ENCODE data around the gene S100B. TPM values are rescaled to one million over a fixed set of nuclear protein-coding genes. Genes with fewer than 3 reads are reported as not detected.

S100B gene
- total RNA-seq, 1 donor from 2014 or later = not detected

DNA sequence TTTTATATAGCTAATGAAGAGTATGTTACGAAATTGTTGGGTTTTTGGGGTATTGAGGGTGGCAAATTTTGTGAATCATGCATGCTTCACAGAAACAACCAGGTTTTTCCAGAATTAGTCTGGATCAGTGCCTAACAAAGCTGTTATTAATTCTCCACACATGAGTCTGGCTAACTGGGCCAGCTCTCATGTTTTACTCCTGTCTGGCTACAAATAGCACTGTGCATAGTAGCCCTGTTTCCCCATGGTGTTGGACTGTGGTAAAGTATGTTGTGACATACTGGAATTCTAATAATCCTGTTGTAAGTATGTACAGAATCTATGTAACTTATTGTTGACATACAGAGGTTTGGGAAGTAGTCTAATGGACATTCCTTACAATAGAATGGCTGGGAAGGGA lies 35.8 kb downstream of the S100B start:
- peaks cover 2% of the 10 kb centered on the region for H3K36me3 ChIP-seq (ENCODE audit: control insufficient read depth, insufficient read depth, low read length)
- DNase-seq (ENCODE audit: low read depth) = no peak
- H3K27me3 ChIP-seq (ENCODE audit: control insufficient read depth, insufficient read depth, low read length) = no peaks in the 10 kb centered on the region
- TF ChIP-seq CTCF (IDR thresholded peaks at IDR 0.05; ENCODE audit: insufficient read depth, low read length, poor library complexity, severe bottlenecking) = no peak
- H3K4me3 ChIP-seq (ENCODE audit: low read depth, low read length) = no peak overlapping the region

- DNase-seq (ENCODE audit: low read depth) = no peak
- no peak for TF ChIP-seq CTCF (IDR thresholded peaks at IDR 0.05; ENCODE audit: insufficient read depth, low read length, poor library complexity, severe bottlenecking)
- peaks cover 2% of the 10 kb centered on the region for H3K36me3 ChIP-seq (ENCODE audit: control insufficient read depth, insufficient read depth, low read length)
- H3K4me3 ChIP-seq (ENCODE audit: low read depth, low read length) = no peak overlapping the region
- no peaks in the 10 kb centered on the region for H3K27me3 ChIP-seq (ENCODE audit: control insufficient read depth, insufficient read depth, low read length)
Observed at GRCh38 chr21:46568562-46568961, 36.3 kb downstream of the S100B start.

- H3K4me3 ChIP-seq (ENCODE audit: low read depth, low read length) = no peak overlapping the region
- no peak for DNase-seq (ENCODE audit: low read depth)
- H3K36me3 ChIP-seq (ENCODE audit: control insufficient read depth, insufficient read depth, low read length) = peaks cover 3% of the 10 kb centered on the region
- no peaks in the 10 kb centered on the region for H3K27me3 ChIP-seq (ENCODE audit: control insufficient read depth, insufficient read depth, low read length)
- no peak for TF ChIP-seq CTCF (IDR thresholded peaks at IDR 0.05; ENCODE audit: insufficient read depth, low read length, poor library complexity, severe bottlenecking)
Observed at GRCh38 chr21:46567348-46567747, 37.5 kb downstream of the S100B start.

GRCh38 chr21:46564391-46564790 lies 40.5 kb downstream of the S100B start:
- Histone ChIP-seq H3K36me3 (ENCODE audit: control insufficient read depth, insufficient read depth, low read length) (peaks cover 4% of the 10 kb centered on the region), H3K27me3 (ENCODE audit: control insufficient read depth, insufficient read depth, low read length) (no peaks in the 10 kb centered on the region), H3K4me3 (ENCODE audit: low read depth, low read length) (no peak overlapping the region)
- no peak for DNase-seq (ENCODE audit: low read depth)
- TF ChIP-seq CTCF (IDR thresholded peaks at IDR 0.05; ENCODE audit: insufficient read depth, low read length, poor library complexity, severe bottlenecking) = no peak

GRCh38 chr21:46562964-46563607 lies 41.8 kb downstream of the S100B start:
- no peak for DNase-seq (ENCODE audit: low read depth)
- no peak for TF ChIP-seq CTCF (IDR thresholded peaks at IDR 0.05; ENCODE audit: insufficient read depth, low read length, poor library complexity, severe bottlenecking)
- no peak overlapping the region for H3K4me3 ChIP-seq (ENCODE audit: low read depth, low read length)
- no peaks in the 10 kb centered on the region for H3K27me3 ChIP-seq (ENCODE audit: control insufficient read depth, insufficient read depth, low read length)
- H3K36me3 ChIP-seq (ENCODE audit: control insufficient read depth, insufficient read depth, low read length) = peaks cover 4% of the 10 kb centered on the region

GRCh38 chr21:46562472-46562871 lies 42.4 kb downstream of the S100B start:
- no peak for TF ChIP-seq CTCF (IDR thresholded peaks at IDR 0.05; ENCODE audit: insufficient read depth, low read length, poor library complexity, severe bottlenecking)
- Histone ChIP-seq H3K36me3 (ENCODE audit: control insufficient read depth, insufficient read depth, low read length) (peaks cover 6% of the 10 kb centered on the region), H3K4me3 (ENCODE audit: low read depth, low read length) (no peak overlapping the region), H3K27me3 (ENCODE audit: control insufficient read depth, insufficient read depth, low read length) (no peaks in the 10 kb centered on the region)
- DNase-seq (ENCODE audit: low read depth) = no peak
